IMR-90 (cell line): ENCODE results near the gene ANO2. TPM values are rescaled to one million over a fixed set of nuclear protein-coding genes. Genes with fewer than 3 reads are reported as not detected.

Source experiments
- ATAC-seq: fragments of 200-7000 bp; cut with Tn5 transposase; 2 replicates; pipeline ENCODE4 v1.9.1; 2020; ENCODE audit warnings: low read depth, mild to moderate bottlenecking, moderate library complexity
- BruUV-seq: library from RNA; stranded (reverse); fragments of 400-500 nt; replicated peaks from 2 replicates; lab custom pipeline; 2021; lab: Mats Ljungman, UMichigan
- CTCF ChIA-PET: fragments of 300-600 bp; formaldehyde crosslinking; extraction: SDS; loops from one replicate; lab custom pipeline; 2021; ENCODE audit warnings: antibody characterized with exemption; lab: Yijun Ruan, JAX
- POLR2A ChIA-PET: fragments of 300-600 bp; sonication (Branson Sonifier 250); formaldehyde crosslinking; loops from one replicate; lab custom pipeline; 2022; ENCODE audit warnings: antibody characterized with exemption; ENCODE audit not compliant: unreplicated experiment; lab: Charles Lee
- DNase-seq: peaks from one replicate; pipeline ENCODE4 v3.0.0; 2013
- H2AFZ ChIP-seq: replicated peaks from 2 replicates; pipeline ENCODE3; 2013; ENCODE audit warnings: low read length, mild to moderate bottlenecking; ENCODE audit not compliant: poor library complexity
- H2AK5ac ChIP-seq: 2 replicates; pipeline ENCODE4 v1.6.1; 2013; ENCODE audit warnings: low read depth, low read length, inconsistent platforms
- H2AK9ac ChIP-seq: replicated peaks from 2 replicates; pipeline ENCODE3; 2013; ENCODE audit warnings: mild to moderate bottlenecking, low read depth, low read length, moderate library complexity; ENCODE audit not compliant: poor library complexity
- H2BK120ac ChIP-seq: 2 replicates; pipeline ENCODE4 v1.6.1; 2013; ENCODE audit warnings: low read depth, low read length, inconsistent platforms
- H2BK15ac ChIP-seq: 3 replicates; pipeline ENCODE4 v1.6.1; 2013; ENCODE audit warnings: low read depth, low read length, inconsistent platforms
- H2BK20ac ChIP-seq: 2 replicates; pipeline ENCODE4 v1.6.1; 2013; ENCODE audit warnings: low read depth, mild to moderate bottlenecking, inconsistent platforms, low read length, moderate library complexity
- H2BK5ac ChIP-seq: 2 replicates; pipeline ENCODE4 v1.6.1; 2013; ENCODE audit warnings: mild to moderate bottlenecking, low read depth, low read length, inconsistent platforms; ENCODE audit not compliant: poor library complexity, severe bottlenecking
- H3K14ac ChIP-seq: replicated peaks from 2 replicates; pipeline ENCODE4 v1.6.1; 2013; ENCODE audit warnings: low read depth, low read length, inconsistent platforms
- H3K18ac ChIP-seq: 2 replicates; pipeline ENCODE4 v1.6.1; 2013; ENCODE audit warnings: low read depth, low read length, control low read depth
- H3K23ac ChIP-seq: 2 replicates; pipeline ENCODE4 v1.6.1; 2013; ENCODE audit warnings: low read depth, low read length, inconsistent platforms
- H3K27ac ChIP-seq: 2 replicates; pipeline ENCODE4 v1.5.1; 2013; ENCODE audit warnings: mild to moderate bottlenecking, control low read depth, low read length; ENCODE audit not compliant: insufficient read depth
- H3K27me3 ChIP-seq: 2 replicates; pipeline ENCODE4 v1.6.1; 2013; ENCODE audit warnings: low read length; ENCODE audit not compliant: control insufficient read depth, insufficient read depth
- H3K36me3 ChIP-seq: 2 replicates; pipeline ENCODE4 v1.6.1; 2013; ENCODE audit warnings: low read length, mixed read lengths; ENCODE audit not compliant: control insufficient read depth, insufficient read depth
- H3K4ac ChIP-seq: 2 replicates; pipeline ENCODE4 v1.6.1; 2013; ENCODE audit warnings: low read depth, low read length, inconsistent platforms
- H3K4me1 ChIP-seq: 2 replicates; pipeline ENCODE4 v1.6.1; 2013; ENCODE audit warnings: low read length, mixed read lengths; ENCODE audit not compliant: control insufficient read depth, insufficient read depth
- H3K4me2 ChIP-seq: 2 replicates; pipeline ENCODE4 v1.6.1; 2013; ENCODE audit warnings: low read depth, mild to moderate bottlenecking, control low read depth, low read length, moderate library complexity
- H3K4me3 ChIP-seq: 2 replicates; pipeline ENCODE4 v1.5.1; 2013; ENCODE audit warnings: low read depth, mild to moderate bottlenecking, control low read depth, low read length, moderate library complexity; ENCODE audit not compliant: insufficient read depth
- H3K56ac ChIP-seq: 2 replicates; pipeline ENCODE4 v1.6.1; 2013; ENCODE audit warnings: low read length, inconsistent platforms; ENCODE audit not compliant: insufficient read depth; ENCODE audit errors: extremely low read depth
- H3K79me1 ChIP-seq, 2 experiments: 2 replicates each; pipeline ENCODE4 v1.6.1; 2013; ENCODE audit warnings: low read length in 2 of 2, inconsistent platforms in 1 of 2, low read depth in 1 of 2
- H3K9ac ChIP-seq: 2 replicates; pipeline ENCODE4 v1.6.1; 2013; ENCODE audit warnings: low read depth, low read length, control low read depth
- H3K9me1 ChIP-seq: 2 replicates; pipeline ENCODE4 v1.6.1; 2013; ENCODE audit warnings: low read length, inconsistent platforms; ENCODE audit not compliant: insufficient read depth
- H3K9me3 ChIP-seq: 2 replicates; pipeline ENCODE4 v1.6.1; 2013; ENCODE audit warnings: low read length; ENCODE audit not compliant: control insufficient read depth, insufficient read depth
- H4K20me1 ChIP-seq: 2 replicates; pipeline ENCODE4 v1.6.1; 2013; ENCODE audit warnings: low read length, inconsistent platforms; ENCODE audit not compliant: insufficient read depth
- H4K5ac ChIP-seq: 2 replicates; pipeline ENCODE4 v1.6.1; 2013; ENCODE audit warnings: mild to moderate bottlenecking, low read depth, low read length, control low read depth
- H4K8ac ChIP-seq, 2 experiments: 2 replicates each; pipeline ENCODE4 v1.6.1; 2013; ENCODE audit warnings: low read depth in 2 of 2, low read length in 2 of 2, control low read depth in 1 of 2, inconsistent platforms in 1 of 2
- H4K91ac ChIP-seq: 2 replicates; pipeline ENCODE4 v1.6.1; 2013; ENCODE audit warnings: low read depth, low read length, inconsistent platforms; ENCODE audit not compliant: insufficient read depth
- CEBPB ChIP-seq: IDR thresholded peaks from 2 replicates; pipeline ENCODE4 v1.6.1; 2012; ENCODE audit warnings: low read depth, low read length, improper control_type of control experiment
- MXI1 ChIP-seq: IDR thresholded peaks from 2 replicates; pipeline ENCODE4 v1.6.1; 2012; ENCODE audit warnings: low read depth, mild to moderate bottlenecking, low read length, moderate library complexity, borderline replicate concordance
- WGBS, 2 experiments: methylation state at CpG; one replicate each; pipeline versions ENCODE4 v1.1.5 to v1.1.7; 2013; ENCODE audit warnings: missing lambda C conversion rate in 2 of 2; ENCODE audit not compliant: insufficient read length in 1 of 2; ENCODE audit errors: extremely low coverage in 2 of 2; 5-methylcytosine and 5-hydroxymethylcytosine counted together
- dilution Hi-C: fragments of 300-500 bp; cut with HindIII; formaldehyde crosslinking; loops from one replicate; pipeline ENCODE4 v1.14.3; 2018; ENCODE audit warnings: low sequenced_read_pairs; ENCODE audit not compliant: unreplicated experiment
- in situ Hi-C: fragments of 300-500 bp; cut with MboI; formaldehyde crosslinking; loops from 3 replicates; pipeline ENCODE4 v1.14.3; 2019; ENCODE audit warnings: low sequenced_read_pairs, inconsistent platforms, mixed read lengths
- intact Hi-C: fragments of 100-400 bp; cut with micrococcal nuclease; formaldehyde crosslinking; loops from 2 replicates; pipeline ENCODE4 v1.10.0; 2022
- polyA plus RNA-seq, 3 experiments: library from polyadenylated mRNA; depleted of rRNA; stranded (reverse); fragments of >200 nt; gene quantifications; 2 replicates each; pipeline ENCODE4 v1.2.3, GENCODE V29; 2012; ENCODE audit warnings: low replicate concordance in 1 of 3
- total RNA-seq: library from RNA; depleted of rRNA; stranded (reverse); fragments of >200 nt; gene quantifications from 2 replicates; pipeline ENCODE4 v1.2.3, GENCODE V29; 2012

ANO2 gene
- total and polyA plus RNA-seq, 2 of the 4 experiments (the other 2 are of a cell fraction) = 0.22 TPM; not detected in 1

DNA sequence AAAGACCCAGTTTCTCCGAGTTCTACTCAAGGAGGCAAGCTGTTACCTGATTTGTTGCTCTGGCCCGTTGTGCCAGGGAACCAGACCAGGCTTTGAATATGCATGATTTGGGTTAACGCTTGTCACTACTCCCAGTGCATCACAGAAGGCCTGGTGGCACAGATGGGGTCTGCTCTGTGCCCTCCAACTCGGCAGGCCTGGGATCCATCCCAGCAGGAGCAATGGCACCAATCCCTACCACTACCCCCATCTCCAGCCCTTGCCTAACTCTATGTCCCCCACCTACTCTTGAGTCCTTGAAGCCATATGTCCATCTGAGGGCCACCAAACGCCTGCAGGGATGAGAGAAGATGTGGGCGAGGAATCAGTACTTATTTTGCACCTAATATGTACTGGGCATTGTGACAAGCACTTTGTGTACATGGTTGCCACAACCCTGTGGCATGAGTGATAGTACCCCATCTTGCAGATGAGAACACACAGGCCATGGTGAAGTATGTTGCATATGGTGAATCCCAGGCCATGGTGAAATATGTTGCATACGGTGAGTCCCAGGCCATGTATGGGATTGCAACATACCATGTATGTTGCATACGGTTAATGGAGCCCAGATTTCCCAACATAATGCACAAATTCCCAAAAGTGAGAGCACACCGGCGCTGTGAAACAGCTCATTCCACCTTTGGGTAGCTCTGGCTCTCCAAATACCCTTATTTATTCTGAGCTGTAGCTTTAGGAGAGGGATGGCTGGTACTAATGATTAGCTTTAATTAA, 410.4 kb downstream of the ANO2 start:
- no peak overlapping the region for H4K5ac ChIP-seq
- H4K8ac ChIP-seq = no peak overlapping the region
- intact Hi-C loops = no loop called here
- BruUV-seq = no TSS peak
- ChIA-PET CTCF (no interaction called here), POLR2A (no interaction called here)
- no peak overlapping the region for H2AK9ac ChIP-seq
- no peak overlapping the region for H2BK15ac ChIP-seq
- H3K4me3 ChIP-seq = no peak overlapping the region
- H2BK120ac ChIP-seq = no peak overlapping the region
- H3K4me1 ChIP-seq = peaks cover 2% of the 10 kb centered on the region; the same call in 1 of the 2 replicates
- no peak overlapping the region for H3K4me2 ChIP-seq
- H2BK5ac ChIP-seq = no peak overlapping the region
- no peak overlapping the region for H2BK20ac ChIP-seq
- no peak for ATAC-seq
- no peaks in the 10 kb centered on the region for H3K79me1 ChIP-seq
- no peak overlapping the region; the same call in 1 of the 2 replicates for H3K23ac ChIP-seq
- TF ChIP-seq CEBPB (peak; percentile 73), MXI1 (no peak)
- no peaks in the 10 kb centered on the region; the same call in 1 of the 2 replicates for H3K9me3 ChIP-seq
- H3K36me3 ChIP-seq = no peaks in the 10 kb centered on the region
- peaks cover 10% of the 10 kb centered on the region for H3K27me3 ChIP-seq
- no peak overlapping the region for H3K56ac ChIP-seq
- no peak overlapping the region for H3K4ac ChIP-seq
- in situ Hi-C loops = no loop called here
- H4K20me1 ChIP-seq = no peaks in the 10 kb centered on the region
- H3K18ac ChIP-seq = no peak overlapping the region
- no peak overlapping the region for H3K14ac ChIP-seq
- dilution Hi-C loops = no loop called here
- H2AK5ac ChIP-seq = no peak overlapping the region
- H3K27ac ChIP-seq = no peak overlapping the region
- no CpG with 5 or more reads among the region's 10 CpGs for WGBS, 2 experiments
- no peak for DNase-seq
- H4K91ac ChIP-seq = no peak overlapping the region
- H3K9me1 ChIP-seq = no peaks in the 10 kb centered on the region
- no peak overlapping the region for H3K9ac ChIP-seq
- H2AFZ ChIP-seq = no peak overlapping the region
